ENCODE measurements around the gene PTPRD.

PTPRD gene

DNA sequence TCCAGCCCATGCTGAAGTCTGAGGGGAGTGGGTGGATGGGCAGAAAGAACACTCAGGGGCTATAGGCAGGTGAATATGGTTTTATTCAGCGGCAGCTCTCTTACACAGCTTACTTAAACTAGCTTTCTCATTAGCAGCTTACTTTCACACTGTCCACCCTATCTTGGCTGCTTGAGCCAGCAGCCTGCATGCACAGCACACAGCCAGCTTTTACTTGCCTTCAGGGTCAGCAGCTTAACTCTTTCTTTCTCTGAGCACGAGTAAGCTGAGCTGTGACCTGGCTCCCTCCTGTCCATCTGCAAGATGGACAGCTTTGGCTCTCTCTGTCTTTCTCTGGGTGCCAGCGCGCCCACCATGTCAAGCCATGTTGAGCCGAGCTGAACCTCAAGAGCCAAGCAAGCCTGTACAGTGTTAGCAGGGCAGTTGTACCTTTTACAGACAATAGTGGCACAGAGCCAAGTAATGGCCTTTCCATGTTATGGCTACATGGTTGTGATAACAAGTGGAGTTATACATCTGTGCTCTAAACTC is 1054.9 kb downstream of the PTPRD start:
- H3K27ac Mint-ChIP-seq = no peak overlapping the region
- H3K4me1 Mint-ChIP-seq = no peaks in the 10 kb centered on the region
- ATAC-seq = no peak
- no peak overlapping the region for H3K4me3 Mint-ChIP-seq
- no peaks in the 10 kb centered on the region for H3K36me3 Mint-ChIP-seq
- H3K9me3 Mint-ChIP-seq = peaks cover 2% of the 10 kb centered on the region
- H3K27me3 Mint-ChIP-seq = no peaks in the 10 kb centered on the region

DNA sequence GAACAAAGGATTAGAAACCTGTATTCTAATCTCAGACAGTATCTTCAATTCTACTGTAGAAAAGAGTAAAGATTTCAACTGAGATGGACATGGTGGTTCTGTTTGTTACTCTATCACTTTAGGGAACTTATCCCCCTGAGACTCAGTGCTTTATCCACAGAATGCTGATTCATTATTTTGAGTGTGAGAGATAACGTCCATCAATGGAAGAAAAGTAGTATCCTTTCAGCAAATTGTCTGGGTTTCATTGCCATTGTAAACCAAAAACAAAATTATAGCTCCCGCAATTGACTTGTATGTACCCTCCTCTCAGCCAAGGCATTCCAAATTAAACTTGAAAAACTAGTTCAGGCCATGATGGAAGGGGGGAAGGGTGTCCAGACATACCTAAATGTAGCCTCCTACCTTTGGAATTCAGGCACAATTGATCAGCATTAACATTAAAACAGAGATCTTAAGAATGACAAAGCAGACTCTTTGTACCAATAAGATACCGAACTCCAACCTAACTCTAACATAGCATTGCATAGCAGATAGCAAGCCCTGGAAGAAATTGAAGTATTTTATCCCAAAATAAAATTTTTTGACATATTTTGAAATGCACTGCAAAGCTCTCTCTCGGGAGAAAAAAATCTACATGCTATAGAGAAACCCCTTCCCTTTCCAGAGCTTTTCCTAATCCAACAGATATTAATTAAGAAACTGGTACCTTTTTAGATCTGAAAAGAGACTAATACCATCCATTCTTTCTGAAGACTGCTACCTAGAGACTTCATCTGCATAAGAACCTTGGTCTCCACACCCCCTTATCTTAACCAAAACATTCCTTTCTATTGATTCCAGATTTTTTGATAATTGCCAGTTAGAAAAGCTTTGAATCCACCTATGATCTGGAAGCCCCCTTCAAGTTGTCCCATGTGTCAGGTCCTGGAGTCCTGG is 1055.7 kb downstream of the PTPRD start:
- Mint-ChIP-seq H3K27me3 (no peaks in the 10 kb centered on the region), H3K4me3 (no peak overlapping the region), H3K9me3 (peaks cover 2% of the 10 kb centered on the region), H3K27ac (no peak overlapping the region), H3K36me3 (no peaks in the 10 kb centered on the region), H3K4me1 (no peaks in the 10 kb centered on the region)
- no peak for ATAC-seq

DNA sequence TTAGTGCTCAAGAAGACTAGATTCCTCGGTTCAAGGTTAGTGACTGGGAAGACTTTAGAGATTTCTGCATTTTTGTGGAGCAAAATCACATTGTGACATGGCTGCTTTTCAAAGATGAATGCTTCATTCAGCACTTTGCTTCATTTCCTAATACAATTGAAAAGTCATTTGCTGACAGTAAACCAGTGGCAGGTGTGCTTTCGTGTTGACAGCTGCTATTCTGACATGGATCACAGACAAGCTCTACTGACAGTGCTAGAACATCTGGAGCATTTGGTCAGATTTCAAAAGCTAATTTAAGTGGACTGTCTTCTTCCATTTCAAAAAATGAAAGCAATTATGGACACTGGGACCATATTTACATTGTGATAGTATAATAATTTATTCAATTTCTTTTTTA is 1060.1 kb downstream of the PTPRD start:
- Mint-ChIP-seq H3K36me3 (no peaks in the 10 kb centered on the region), H3K4me3 (no peak overlapping the region), H3K4me1 (no peaks in the 10 kb centered on the region), H3K27ac (no peak overlapping the region), H3K27me3 (no peaks in the 10 kb centered on the region), H3K9me3 (no peaks in the 10 kb centered on the region)
- no peak for ATAC-seq

DNA sequence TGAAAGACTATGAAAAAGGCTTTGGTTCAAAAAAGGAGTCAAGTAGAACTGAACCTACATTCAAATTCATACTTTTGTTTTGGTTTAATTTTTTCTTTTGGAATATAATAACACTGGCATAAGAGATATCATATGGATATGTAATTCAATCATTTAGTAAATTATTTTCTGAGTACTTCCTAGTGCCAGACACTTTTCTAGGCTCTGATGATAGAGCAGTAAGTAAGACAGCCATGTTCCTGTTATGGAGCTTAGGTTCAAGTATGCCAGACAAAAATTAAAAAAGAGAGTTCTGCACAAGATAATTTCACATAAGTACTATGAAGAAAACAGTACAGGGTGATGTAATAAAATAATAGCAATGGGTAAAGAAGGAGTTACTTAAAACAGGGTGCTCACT is 1074.0 kb downstream of the PTPRD start:
- H3K27ac Mint-ChIP-seq = no peak overlapping the region
- H3K27me3 Mint-ChIP-seq = no peaks in the 10 kb centered on the region
- no peaks in the 10 kb centered on the region for H3K4me1 Mint-ChIP-seq
- peaks cover 4% of the 10 kb centered on the region for H3K9me3 Mint-ChIP-seq
- no peak for ATAC-seq
- H3K36me3 Mint-ChIP-seq = no peaks in the 10 kb centered on the region
- no peak overlapping the region for H3K4me3 Mint-ChIP-seq

DNA sequence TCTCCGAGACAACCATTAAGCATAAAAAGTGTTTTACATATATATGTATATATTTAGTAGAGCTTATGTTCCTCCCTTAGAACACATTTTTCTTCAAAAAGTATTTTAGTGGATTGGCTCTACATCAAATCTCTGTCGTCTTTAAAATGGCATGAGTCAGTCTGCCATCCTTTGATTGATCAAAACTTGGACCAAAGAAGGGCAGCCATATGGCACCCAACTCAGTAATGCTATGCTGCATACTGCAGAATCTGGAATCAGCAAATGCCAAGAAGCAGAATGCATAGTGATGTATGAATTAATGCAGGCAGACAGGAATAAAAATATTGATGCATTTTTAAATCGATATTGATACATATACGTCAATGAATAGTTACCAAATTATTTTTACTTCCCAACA is 1074.4 kb downstream of the PTPRD start:
- Mint-ChIP-seq H3K27me3 (no peaks in the 10 kb centered on the region), H3K36me3 (no peaks in the 10 kb centered on the region), H3K27ac (no peak overlapping the region), H3K4me1 (no peaks in the 10 kb centered on the region), H3K9me3 (peaks cover 4% of the 10 kb centered on the region), H3K4me3 (no peak overlapping the region)
- ATAC-seq = no peak

DNA sequence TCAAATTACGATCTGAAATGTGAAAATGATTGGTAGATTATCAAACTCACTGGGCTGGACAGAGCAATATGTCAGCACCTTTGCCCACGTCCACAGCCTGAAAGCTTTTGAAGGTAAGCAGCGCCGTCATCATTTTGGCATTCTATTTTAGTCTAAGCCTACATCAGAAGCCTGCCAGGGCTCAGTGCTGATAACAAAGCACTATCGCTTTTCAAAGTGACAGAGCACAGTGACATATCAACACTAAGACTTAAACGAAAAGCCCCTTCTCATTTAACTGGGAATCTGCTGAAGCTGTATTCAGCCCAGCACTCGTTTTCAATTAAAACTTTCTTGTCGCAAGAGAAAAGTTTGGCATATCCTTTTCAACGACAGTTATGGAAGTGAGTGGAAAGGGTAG is 1076.3 kb downstream of the PTPRD start:
- no peaks in the 10 kb centered on the region for H3K36me3 Mint-ChIP-seq
- H3K4me1 Mint-ChIP-seq = no peaks in the 10 kb centered on the region
- H3K4me3 Mint-ChIP-seq = no peak overlapping the region

DNA sequence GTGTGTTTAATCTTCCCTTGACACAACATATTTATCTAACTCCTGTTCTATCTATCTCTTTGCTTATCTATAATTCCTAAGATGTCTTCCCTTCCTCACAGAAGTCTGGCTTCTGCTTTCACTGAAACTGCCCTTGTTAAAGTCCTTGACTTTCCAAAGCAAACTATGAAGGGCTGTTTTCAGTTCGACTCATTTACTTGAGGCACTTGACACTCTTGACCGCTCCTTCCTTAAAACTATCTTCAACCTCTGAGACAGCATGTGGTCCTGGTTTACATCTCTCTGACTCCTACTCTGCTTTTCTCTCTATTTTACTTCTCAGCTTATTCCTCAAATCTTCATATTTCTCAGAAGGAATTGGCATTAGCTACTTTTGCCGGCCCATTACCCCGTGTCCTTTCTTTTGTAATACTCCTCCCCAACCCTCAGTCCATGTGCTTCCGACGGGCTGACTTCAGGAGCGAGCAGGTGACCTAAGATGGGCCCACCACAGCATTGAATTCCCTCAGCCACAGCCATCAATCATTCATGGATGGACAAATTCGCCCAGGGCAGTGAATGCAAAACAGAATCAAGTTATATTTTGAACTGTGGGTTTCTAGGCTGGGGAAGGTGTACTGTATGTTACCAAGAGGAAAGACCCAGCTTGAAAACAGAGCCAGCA is 1089.2 kb downstream of the PTPRD start:
- ATAC-seq = no peak
- Mint-ChIP-seq H3K27me3 (no peaks in the 10 kb centered on the region), H3K27ac (no peak overlapping the region), H3K4me3 (no peak overlapping the region), H3K9me3 (peaks cover 6% of the 10 kb centered on the region), H3K36me3 (no peaks in the 10 kb centered on the region), H3K4me1 (no peaks in the 10 kb centered on the region)

More for the DNA sequence above, 1076.3 kb downstream of the PTPRD start:
- Mint-ChIP-seq H3K9me3 (peaks cover under 1% of the 10 kb centered on the region), H3K27ac (no peak overlapping the region), H3K27me3 (no peaks in the 10 kb centered on the region)
- no peak for ATAC-seq

DNA sequence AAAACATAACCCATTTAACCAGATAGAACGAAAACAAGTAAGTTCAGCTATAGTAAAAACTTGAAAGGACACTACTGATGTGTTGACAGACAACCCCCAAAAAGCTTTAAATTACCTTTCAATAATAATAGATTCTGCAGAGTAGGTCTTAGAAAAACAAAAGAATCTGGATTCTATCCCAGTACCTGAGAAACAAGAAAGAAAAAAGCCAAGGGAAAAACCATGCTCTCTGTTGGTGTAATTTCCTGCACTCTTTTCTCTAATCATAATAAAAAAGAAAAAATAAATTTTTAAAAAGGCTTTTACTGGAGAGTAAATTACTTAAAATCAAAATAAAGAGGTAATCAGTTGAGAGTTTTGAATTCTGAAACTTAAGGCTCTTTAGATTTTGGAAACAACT is 1090.4 kb downstream of the PTPRD start:
- ATAC-seq = no peak
- no peak overlapping the region for H3K27ac Mint-ChIP-seq
- H3K9me3 Mint-ChIP-seq = peaks cover 6% of the 10 kb centered on the region
- no peak overlapping the region for H3K4me3 Mint-ChIP-seq
- no peaks in the 10 kb centered on the region for H3K27me3 Mint-ChIP-seq
- H3K4me1 Mint-ChIP-seq = no peaks in the 10 kb centered on the region
- no peaks in the 10 kb centered on the region for H3K36me3 Mint-ChIP-seq

DNA sequence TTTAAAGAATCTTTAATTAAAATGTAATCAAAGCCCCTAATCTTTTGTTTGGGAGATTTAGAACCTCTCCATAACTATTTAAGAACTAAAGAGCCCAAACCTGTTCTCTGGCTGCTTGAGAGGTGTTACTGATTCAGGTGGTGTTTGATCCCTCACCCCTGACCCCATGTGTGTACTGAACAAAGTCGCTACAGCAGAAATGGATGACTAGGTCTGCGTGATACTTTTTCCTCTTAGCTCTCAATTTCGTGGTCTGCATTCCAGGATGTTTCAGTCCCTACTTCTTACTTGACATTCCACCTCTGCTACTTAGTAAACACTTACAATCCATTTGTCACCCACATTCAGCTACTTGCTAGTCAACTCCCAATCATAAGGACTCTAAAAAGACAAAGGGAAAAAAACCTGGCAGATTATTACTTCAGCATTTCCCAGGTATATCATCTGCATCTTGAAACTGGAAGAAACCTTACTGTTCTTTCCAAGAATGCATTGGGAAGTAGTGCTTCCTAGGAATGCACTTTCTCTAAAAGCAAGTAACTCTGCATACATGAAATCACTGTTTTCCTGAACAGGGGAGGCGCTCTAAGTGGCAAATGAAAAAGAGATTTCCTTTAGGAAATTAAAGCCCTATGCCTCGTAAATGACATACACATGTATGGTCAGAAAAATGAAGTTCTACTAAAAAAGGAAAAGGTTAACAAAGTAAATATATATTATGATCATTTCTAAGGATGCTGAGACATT is 1091.6 kb downstream of the PTPRD start:
- peaks cover 6% of the 10 kb centered on the region for H3K9me3 Mint-ChIP-seq
- no peaks in the 10 kb centered on the region for H3K36me3 Mint-ChIP-seq
- ATAC-seq = no peak
- H3K27ac Mint-ChIP-seq = no peak overlapping the region
- no peak overlapping the region for H3K4me3 Mint-ChIP-seq
- no peaks in the 10 kb centered on the region for H3K4me1 Mint-ChIP-seq
- H3K27me3 Mint-ChIP-seq = no peaks in the 10 kb centered on the region

DNA sequence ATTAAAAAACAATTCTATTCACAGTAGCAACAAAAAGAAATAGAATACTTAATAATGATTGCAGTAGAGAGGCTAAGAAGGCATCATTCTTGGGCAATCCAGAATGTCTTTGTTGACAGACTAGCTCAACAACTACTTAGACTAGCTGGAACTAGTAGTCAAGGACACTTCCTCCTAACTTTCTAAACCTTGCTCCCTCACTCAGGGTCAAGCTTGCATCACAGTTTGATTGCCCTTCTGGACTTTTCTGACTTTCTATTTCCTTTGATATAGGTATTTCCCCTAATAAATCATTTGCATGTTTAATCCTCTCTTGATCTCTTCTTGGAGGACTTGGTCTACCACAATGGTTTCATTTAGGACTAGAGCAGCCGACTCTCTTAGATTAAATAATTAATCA is 1107.9 kb downstream of the PTPRD start:
- no peak for ATAC-seq
- no peak overlapping the region for H3K4me3 Mint-ChIP-seq
- H3K27me3 Mint-ChIP-seq = no peaks in the 10 kb centered on the region
- H3K27ac Mint-ChIP-seq = no peak overlapping the region
- peaks cover 3% of the 10 kb centered on the region for H3K9me3 Mint-ChIP-seq
- no peaks in the 10 kb centered on the region for H3K36me3 Mint-ChIP-seq
- no peaks in the 10 kb centered on the region for H3K4me1 Mint-ChIP-seq

DNA sequence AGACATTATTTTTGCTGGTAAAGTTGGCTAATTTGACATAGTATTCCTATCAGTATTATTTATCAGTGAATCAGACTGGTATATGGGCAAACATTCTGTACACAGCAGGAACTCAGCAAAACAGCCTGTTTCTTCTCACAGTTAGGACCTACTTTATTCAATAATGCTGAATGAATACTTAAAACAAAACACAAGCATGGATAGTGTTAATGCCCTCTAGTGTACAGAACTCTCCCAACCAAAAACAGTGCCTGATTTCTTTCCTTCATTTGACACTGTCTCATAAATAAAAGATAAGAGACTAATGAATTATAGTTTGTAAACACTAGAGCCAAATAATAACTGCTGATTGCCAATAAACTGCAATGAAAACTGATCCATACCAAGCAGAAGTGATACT is 1113.3 kb downstream of the PTPRD start:
- Mint-ChIP-seq H3K4me1 (no peaks in the 10 kb centered on the region), H3K27ac (no peak overlapping the region), H3K9me3 (peaks cover 6% of the 10 kb centered on the region), H3K4me3 (no peak overlapping the region), H3K27me3 (no peaks in the 10 kb centered on the region), H3K36me3 (no peaks in the 10 kb centered on the region)
- no peak for ATAC-seq

DNA sequence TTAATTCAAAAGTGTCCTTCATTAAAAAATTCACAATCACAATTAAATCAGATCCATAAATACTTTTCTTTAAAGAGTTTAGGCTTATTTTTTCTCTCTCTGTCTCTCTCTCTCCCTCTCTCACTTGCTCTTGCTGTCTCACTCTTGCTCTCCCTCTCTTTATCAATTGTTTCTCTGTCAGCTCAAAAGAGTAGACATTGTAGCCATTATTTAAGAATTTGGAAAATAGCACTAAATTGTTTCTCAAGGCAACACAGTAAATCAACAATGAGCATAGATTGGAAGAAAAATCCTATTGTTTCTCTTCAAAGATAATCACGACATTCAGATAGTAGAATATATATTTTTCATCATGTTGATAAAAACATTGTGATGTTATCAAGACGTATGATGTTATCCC is 1114.0 kb downstream of the PTPRD start:
- no peak overlapping the region for H3K27ac Mint-ChIP-seq
- H3K27me3 Mint-ChIP-seq = no peaks in the 10 kb centered on the region
- H3K36me3 Mint-ChIP-seq = no peaks in the 10 kb centered on the region
- H3K4me3 Mint-ChIP-seq = no peak overlapping the region
- no peak for ATAC-seq
- H3K9me3 Mint-ChIP-seq = peaks cover 9% of the 10 kb centered on the region
- no peaks in the 10 kb centered on the region for H3K4me1 Mint-ChIP-seq

DNA sequence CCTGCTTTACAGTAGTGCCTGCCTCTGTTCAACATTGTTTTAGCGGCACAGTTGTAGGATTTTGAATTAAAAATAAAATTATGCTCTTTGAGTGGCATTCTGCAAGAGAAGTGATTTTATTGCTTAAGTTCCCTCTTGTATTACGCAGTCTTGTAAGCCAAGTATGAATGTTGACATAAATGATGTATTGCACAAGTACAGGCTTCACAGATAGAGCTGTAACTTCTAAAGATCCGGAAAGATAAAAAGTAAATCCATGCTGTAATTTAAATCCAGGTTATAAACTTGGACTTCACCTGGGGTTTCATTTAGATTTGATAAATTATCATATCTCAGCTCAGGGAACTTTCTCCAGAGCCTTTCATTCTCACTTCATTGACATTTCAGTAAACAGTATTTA is 1114.7 kb downstream of the PTPRD start:
- H3K27ac Mint-ChIP-seq = no peak overlapping the region
- H3K36me3 Mint-ChIP-seq = no peaks in the 10 kb centered on the region
- no peak for ATAC-seq
- H3K27me3 Mint-ChIP-seq = no peaks in the 10 kb centered on the region
- H3K4me3 Mint-ChIP-seq = no peak overlapping the region
- peaks cover 9% of the 10 kb centered on the region for H3K9me3 Mint-ChIP-seq
- no peaks in the 10 kb centered on the region for H3K4me1 Mint-ChIP-seq

DNA sequence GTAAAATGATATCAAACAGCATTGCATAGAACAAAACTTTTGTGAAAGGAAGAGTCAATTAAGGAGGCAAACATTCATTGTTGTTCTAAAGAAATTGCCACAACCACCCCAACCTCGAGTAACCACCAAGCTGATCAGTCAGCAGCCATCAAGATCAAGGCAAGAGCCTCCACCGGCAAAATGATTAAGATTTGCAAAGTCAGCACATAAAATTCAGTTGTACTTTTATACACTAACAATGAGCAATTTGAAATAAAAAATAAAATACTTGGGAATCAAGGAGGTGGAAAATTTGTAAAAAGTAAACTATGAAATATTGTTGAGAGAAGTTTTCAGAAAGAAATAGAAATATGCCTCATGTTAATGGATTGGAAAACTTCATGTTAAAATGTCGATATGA is 1118.5 kb downstream of the PTPRD start:
- no peak for ATAC-seq
- Mint-ChIP-seq H3K36me3 (no peaks in the 10 kb centered on the region), H3K27me3 (no peaks in the 10 kb centered on the region)

DNA sequence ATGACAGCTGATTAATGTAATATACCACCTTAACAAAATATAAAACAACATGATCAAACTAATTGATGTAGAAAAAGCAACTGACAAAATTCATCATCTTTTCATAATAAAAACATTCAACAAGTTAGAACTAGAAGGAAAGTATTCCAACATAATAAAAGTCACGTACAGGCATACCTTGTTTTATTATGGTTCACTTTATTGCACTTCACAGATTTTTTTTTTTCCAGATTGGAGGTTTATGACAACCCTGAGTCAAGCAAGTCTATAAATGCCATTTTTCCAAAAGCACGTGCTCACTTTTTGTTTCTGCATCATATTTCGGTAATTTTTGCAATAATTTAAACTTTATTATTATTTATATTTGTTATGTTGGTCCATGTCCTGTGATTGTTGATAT is 1120.3 kb downstream of the PTPRD start:
- no peak overlapping the region for H3K4me3 Mint-ChIP-seq
- H3K27me3 Mint-ChIP-seq = no peaks in the 10 kb centered on the region
- peaks cover 9% of the 10 kb centered on the region for H3K9me3 Mint-ChIP-seq
- H3K27ac Mint-ChIP-seq = no peak overlapping the region
- no peak for ATAC-seq
- H3K4me1 Mint-ChIP-seq = no peaks in the 10 kb centered on the region
- H3K36me3 Mint-ChIP-seq = no peaks in the 10 kb centered on the region

More for the DNA sequence above, 1118.5 kb downstream of the PTPRD start:
- H3K9me3 Mint-ChIP-seq = peaks cover 9% of the 10 kb centered on the region
- H3K4me1 Mint-ChIP-seq = no peaks in the 10 kb centered on the region
- no peak overlapping the region for H3K27ac Mint-ChIP-seq
- H3K4me3 Mint-ChIP-seq = no peak overlapping the region
